Measurements from ENCODE around the gene MTFR1L. TPM values are rescaled to one million over a fixed set of nuclear protein-coding genes. Genes with fewer than 3 reads are reported as not detected.
"Not testable (repeated sequence)": the region's sequence is repeated elsewhere in the genome, so short reads cannot be mapped to it uniquely, and the experiment has no call there.

MTFR1L gene
- total RNA-seq, 1 donor from 2014 or later: 31.4 TPM

GRCh38 chr1:25821112-25821476, 1.3 kb downstream of the MTFR1L start:
- intact Hi-C loops (cut with micrococcal nuclease): loop anchor here (2.0 kb wide), 1 partner anchor 390 kb away; the partner anchor contains the start of gene MACO1

DNA sequence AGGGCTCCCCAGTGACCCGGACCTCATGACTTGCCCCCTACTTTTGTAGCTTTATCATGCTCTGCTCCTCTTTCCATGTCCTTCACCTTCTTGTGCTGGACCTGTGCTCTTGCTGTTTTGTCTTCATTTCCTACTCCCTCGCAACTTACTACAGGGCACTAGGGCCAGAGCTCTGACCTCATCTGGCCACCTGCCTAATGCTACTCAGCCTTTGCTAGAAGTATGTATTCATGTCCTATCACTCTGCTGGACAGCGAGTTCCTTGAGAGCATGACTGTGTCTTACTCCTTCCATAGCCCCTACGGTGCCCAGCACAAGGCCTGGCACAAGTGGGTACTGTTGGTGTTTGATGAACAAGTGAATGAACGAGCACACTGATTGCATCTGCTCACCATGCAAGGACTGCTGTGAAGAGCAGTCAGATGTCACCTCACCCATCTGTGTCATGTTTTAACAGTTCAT, 1.9 kb downstream of the MTFR1L start:
- intact Hi-C loops (cut with micrococcal nuclease): loop anchor here (2.0 kb wide), 1 partner anchor 391 kb away; the partner anchor contains the start of gene MACO1

DNA sequence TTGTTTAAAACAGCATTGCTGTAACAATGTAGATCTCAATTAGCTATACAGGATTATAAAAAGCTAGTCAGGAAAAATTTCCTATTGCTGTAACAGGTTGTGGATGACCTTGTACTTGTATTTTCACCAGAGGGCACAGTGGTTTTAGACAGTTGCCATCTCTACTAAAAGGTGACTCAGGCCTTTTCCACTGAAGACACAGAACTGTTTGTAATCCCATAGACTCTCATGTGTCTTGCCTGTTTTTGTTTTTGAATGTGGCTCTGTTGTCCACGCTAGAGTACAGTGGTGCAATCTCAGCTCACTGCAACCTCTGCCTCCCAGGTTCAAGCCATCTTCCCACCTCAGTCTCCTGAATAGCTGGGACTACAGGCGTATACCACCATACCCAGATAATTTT, 5.9 kb downstream of the MTFR1L start:
- intact Hi-C loops (cut with micrococcal nuclease): no loop called here

GRCh38 chr1:25826571-25826970, 6.8 kb downstream of the MTFR1L start:
- intact Hi-C loops (cut with micrococcal nuclease): no loop called here

- intact Hi-C loops (cut with micrococcal nuclease): no loop called here
Observed at GRCh38 chr1:25828491-25828890, 8.7 kb downstream of the MTFR1L start.

- intact Hi-C loops (cut with micrococcal nuclease): no loop called here
Observed at GRCh38 chr1:25829046-25829445, 9.3 kb downstream of the MTFR1L start.

GRCh38 chr1:25831569-25832196, 11.9 kb downstream of the MTFR1L start:
- intact Hi-C loops (cut with micrococcal nuclease): no loop called here

DNA sequence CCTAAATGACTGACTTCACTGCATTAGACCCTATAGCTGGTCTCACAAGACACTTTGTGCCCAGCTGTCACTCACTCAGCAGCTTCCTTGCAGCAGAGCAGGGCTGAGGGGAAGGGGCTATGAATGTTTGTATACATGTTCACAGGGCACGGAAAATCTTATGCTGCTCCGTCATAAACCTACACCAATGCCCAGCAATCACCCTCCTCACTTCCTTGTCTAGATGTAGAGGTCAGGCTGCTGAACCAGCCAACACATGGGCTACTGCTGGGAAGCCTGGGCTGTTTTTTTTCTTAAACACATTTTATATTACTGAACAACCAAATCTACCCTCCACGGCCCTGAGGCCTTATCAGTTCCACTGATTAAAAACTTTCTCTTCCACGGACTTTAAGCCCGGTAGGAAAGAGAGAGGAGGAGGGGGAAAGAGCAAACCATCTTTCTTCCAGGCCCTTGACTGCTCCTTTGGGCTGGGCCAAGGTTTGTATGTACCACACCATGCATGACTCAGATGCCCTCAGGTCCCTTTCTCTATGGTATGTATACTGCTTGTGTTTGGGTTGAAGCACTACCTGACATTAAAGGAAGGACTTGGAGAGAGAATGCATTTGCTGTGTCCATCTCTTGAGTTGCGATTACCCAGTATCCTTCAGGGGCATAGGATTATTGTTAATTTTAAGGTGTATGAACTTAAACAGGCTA, 12.7 kb downstream of the MTFR1L start:
- intact Hi-C loops (cut with micrococcal nuclease): no loop called here

DNA sequence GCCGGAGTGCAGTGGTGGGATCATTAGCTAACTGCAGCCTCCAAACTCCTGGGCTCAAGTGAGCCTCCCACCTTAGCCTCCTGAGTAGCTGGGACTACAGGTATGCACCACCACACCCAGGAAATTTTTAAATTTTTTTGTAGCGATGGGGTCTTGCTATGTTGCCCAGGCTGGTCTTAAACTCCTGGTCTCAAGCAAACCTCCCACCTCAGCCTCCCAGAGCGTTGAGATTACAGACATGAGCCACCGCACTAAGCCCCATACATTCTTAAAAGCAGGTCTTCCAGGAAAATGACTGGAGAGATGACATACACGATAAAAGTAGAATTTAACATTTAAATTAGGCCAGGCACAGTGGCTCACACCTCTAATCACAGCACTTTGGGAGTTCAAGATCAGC, 13.4 kb downstream of the MTFR1L start:
- intact Hi-C loops (cut with micrococcal nuclease): no loop called here

DNA sequence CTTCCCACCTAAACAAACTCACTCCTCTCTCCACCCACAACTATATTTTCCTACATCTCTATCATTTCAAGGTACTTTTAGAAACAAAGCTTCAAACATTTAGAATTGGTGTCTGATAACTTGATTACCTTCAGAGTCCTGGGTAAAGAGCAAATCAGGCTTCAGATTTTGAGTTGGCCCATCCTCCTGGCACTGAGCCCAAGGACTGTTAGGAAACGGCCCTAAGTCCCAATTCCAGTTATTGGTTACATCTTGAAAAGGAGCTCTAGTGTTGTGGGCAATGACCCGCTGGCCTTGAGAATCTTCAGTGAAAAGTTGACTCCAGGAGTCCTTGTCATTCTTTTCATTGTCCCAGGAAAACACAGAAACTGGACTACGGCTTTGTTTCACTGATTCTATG, 15.1 kb downstream of the MTFR1L start:
- intact Hi-C loops (cut with micrococcal nuclease): no loop called here

DNA sequence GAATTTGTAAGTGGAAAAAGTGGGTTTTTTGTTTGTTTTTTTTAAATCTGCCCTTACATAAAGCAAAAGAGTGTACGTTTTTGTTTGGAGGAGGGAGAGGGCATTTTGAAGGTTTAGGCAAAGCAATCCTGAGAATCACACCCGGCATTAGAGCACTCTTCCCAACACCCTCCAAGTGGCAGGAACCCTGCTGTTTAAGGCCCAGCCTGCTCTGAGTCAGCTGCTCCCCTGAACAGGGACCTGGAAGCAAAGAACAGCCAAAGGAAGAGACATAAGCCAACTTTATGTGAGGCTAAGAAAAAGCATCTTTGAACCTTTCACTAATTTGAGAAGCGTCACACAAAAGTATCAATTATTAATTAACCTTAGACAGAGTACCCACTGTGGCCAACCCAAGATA, 16.9 kb downstream of the MTFR1L start:
- intact Hi-C loops (cut with micrococcal nuclease): no loop called here

GRCh38 chr1:25837262-25837875, 17.6 kb downstream of the MTFR1L start:
- intact Hi-C loops (cut with micrococcal nuclease): no loop called here

- intact Hi-C loops (cut with micrococcal nuclease): not testable (repeated sequence)
Observed at GRCh38 chr1:25839808-25840207, 20.1 kb downstream of the MTFR1L start.

DNA sequence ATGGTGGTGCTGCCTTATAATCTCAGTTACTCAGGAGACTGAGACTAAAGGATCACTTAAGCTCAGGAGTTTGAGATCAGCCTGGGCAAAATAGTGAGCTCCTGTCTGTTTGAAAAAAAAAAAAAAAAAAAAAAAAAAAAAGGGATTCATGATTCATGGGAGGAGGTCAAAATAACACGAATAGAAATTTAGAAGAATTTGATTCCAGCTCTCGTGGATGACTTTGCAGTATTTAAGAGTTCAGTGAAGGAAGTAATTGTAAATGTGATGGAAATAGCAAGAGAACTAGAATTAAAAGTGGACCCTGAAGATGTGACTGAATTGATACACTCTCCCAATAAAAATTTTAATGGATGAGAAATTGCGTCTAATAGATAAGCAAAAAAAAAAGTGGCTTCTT, 23.7 kb downstream of the MTFR1L start:
- intact Hi-C loops (cut with micrococcal nuclease): no loop called here

DNA sequence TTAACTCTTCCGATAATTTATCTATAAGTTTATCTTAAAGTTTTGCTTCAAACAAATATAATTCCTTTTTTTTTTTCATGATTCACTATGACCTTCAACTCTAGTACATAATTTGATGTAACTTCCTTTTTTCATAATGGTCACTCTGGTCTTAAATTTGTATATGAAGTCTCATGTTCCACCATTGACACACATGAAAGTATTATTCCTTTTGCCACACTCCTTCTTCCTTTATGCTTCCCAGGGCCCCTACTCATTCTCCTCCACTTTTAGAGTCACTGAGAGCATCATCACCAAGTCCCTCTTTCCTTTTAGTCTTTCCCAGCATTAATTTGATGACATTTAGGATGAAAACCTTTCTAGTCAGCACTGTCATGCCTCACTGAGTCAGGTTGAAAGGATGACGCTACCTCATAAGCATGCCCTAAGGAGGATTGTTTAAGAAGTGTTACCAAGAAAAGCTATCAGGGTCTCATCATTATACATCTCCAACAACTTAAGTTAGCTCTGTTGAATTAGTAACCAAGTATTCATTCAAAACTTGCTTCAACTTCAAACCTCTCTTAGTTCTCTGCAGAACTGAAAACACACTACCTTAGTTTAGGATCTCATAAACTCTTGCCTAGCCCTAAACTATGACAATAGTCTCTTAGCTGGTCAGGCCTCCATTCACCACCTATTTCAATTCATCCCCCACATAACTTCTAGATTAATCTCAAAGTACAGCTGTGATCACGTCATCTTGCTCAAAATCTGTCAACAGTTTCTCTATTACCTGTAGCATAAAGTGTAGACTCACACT, 25.0 kb downstream of the MTFR1L start:
- intact Hi-C loops (cut with micrococcal nuclease): no loop called here

- intact Hi-C loops (cut with micrococcal nuclease): no loop called here
Observed at GRCh38 chr1:25845664-25846063, 25.9 kb downstream of the MTFR1L start.

DNA sequence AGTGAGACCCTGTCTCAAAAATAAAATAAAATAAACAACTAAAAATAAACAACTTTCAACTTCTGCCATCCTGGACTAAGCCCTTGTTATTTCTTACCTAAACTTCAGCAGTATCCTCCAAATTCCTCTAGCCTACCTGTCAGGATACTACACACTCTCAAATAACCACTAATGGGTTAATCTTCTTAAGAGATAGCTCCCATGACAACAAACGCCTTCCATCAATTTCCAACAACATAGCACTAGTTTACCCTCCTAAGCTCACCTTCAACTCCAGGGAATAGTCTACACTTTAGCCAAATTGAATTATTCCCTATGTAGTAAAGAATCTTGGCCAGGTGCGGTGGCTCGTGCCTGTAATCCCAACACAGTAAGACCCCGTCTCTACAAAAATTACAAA, 28.2 kb downstream of the MTFR1L start:
- intact Hi-C loops (cut with micrococcal nuclease): no loop called here

DNA sequence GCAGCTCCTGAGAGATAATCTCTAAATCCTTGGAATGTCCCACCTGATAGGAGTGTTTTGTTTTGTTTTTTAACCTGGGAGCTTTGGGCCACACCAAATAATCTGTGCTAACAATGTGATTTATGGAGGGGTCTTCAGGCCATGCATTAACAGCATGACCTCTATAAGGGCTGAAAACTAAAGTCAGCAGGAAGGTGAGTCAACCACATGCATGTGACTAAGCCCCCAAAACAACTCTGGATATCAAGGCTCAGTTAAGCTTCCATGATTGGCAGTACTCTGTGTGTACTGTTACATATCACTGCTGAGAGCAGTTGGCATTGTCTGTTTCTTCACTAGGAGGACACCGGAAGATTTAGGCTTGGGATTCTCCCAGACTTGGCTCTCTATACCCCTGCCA, 28.8 kb downstream of the MTFR1L start:
- intact Hi-C loops (cut with micrococcal nuclease): no loop called here

DNA sequence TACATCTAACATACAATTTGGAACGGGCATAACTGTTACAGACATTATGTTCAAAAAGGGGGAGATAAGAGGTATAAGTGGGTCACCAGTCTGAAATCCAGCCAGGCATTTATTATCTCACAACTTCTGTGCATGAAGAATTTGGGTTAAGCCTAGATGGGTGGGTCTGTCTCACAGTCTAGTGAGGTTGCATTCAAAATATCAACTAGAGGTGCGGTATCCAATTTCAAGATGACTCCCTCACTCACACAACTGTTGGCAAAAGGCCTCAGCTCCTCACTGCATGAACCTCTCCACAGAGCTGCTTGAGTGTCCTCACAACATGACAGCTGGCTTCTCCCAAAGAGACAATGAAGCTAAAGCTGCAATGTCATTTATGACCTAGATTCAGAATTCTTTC, 34.8 kb downstream of the MTFR1L start:
- intact Hi-C loops (cut with micrococcal nuclease): no loop called here

DNA sequence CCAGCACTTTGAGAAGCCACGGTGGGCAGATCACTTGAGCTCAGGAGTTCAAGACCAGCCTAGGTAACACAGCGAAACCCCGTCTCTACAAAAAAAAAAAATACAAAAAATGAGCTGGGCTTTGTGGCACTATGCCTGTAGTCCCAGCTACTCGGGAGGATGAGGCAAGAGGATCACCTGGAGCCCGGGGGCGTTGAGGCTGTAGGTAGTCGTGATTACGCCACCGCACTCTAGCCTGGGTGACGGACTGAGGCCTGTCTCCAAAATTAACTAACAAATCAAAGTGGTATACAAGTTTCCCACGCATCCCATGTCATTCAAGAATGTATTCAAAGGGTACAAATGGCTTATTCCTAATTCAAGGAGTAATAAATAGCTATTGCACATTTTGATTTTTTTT, 37.1 kb downstream of the MTFR1L start:
- intact Hi-C loops (cut with micrococcal nuclease): no loop called here

GRCh38 chr1:25858494-25858893, 38.7 kb downstream of the MTFR1L start:
- intact Hi-C loops (cut with micrococcal nuclease): no loop called here

All from T-helper 2 cell treated with Interferon-gamma antibody and Interleukin-4, amounts not matched to agents 100 ng/mL and 5 ng/mL, for 36 hours (primary cell).